IPS-18c (cell line): Measurements from ENCODE around the gene BACH1.
A peak's percentile ranks its signal among the peaks of the same experiment; 100 is the strongest.
"Not testable (repeated sequence)": the region's sequence is repeated elsewhere in the genome, so short reads cannot be mapped to it uniquely, and the experiment has no call there.

Experiments
- H3K4me3 ChIP-seq: 2 replicates; pipeline ENCODE4 v1.7.0; 2013; ENCODE audit warnings: low read depth, mild to moderate bottlenecking, low read length, moderate library complexity; ENCODE audit not compliant: insufficient read depth
- H3K9me3 ChIP-seq: one replicate; pipeline ENCODE4 v1.6.1; 2013; ENCODE audit warnings: mild to moderate bottlenecking, low read length, moderate library complexity; ENCODE audit not compliant: control insufficient read depth, insufficient read depth

BACH1 gene

GRCh38 chr21:29281801-29282200, 16.9 kb upstream of the BACH1 start:
- H3K9me3 ChIP-seq, H3K4me3 ChIP-seq: not testable (repeated sequence)

- no peak overlapping the region for H3K4me3 ChIP-seq
- no peaks in the 10 kb centered on the region for H3K9me3 ChIP-seq
These were observed 11.3 kb upstream of the BACH1 start for GRCh38 chr21:29287383-29287782.

DNA sequence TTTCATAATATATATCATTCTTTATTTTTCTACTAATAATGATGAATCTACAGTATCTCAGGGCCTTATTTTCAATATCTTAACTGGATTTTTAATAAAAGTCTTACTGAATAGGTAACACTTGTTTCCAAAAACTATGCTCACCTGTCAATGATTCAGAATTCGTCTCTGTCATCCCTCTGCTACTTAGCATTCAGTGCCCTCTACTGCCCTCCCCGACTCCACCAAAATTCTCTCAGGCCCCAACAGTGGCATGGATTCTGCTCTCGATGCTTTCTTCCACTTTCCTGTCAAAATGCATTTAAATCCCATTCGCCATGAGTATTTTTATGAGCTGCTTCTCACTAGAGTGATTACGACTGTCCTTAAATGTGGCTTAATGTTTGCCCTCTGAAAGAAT, 10.5 kb upstream of the BACH1 start:
- Histone ChIP-seq H3K9me3 (no peaks in the 10 kb centered on the region), H3K4me3 (no peak overlapping the region)

- Histone ChIP-seq H3K9me3 (no peaks in the 10 kb centered on the region), H3K4me3 (no peak overlapping the region)
These were observed 9.4 kb upstream of the BACH1 start for GRCh38 chr21:29289317-29289716.

- Histone ChIP-seq H3K4me3 (no peak overlapping the region), H3K9me3 (no peaks in the 10 kb centered on the region)
These were observed 8.5 kb upstream of the BACH1 start for GRCh38 chr21:29290240-29290639.

DNA sequence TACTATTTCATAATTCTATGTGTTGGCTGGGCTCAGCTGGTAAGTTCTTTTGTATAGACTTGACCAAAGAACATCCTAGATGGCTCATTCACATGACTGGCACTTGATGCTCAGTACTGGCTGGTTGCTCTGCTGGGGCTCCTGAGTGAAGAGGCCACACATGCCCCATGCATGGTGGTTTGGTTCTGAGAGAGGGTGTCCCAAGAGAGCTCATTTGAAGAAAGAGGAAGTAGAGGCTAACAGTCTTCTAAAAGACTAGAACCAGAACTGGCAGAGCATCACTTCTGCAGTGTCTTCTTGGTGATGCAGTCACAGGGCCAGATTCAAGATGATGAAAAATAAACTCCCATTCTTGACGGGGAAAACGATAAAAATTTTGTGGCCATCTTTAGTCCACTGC, 5.2 kb upstream of the BACH1 start:
- H3K4me3 ChIP-seq = no peak overlapping the region
- H3K9me3 ChIP-seq = no peaks in the 10 kb centered on the region

GRCh38 chr21:29295066-29295650, 3.6 kb upstream of the BACH1 start:
- Histone ChIP-seq H3K9me3 (no peaks in the 10 kb centered on the region), H3K4me3 (no peak overlapping the region)

GRCh38 chr21:29296446-29296845, 2.3 kb upstream of the BACH1 start:
- no peak overlapping the region for H3K4me3 ChIP-seq
- no peaks in the 10 kb centered on the region for H3K9me3 ChIP-seq

- H3K4me3 ChIP-seq = peak overlapping the region; percentile 56
- H3K9me3 ChIP-seq = no peaks in the 10 kb centered on the region
These were observed 1.0 kb upstream of the BACH1 start for GRCh38 chr21:29297483-29298347.

- H3K9me3 ChIP-seq = no peaks in the 10 kb centered on the region
- H3K4me3 ChIP-seq = peak overlapping the region; percentile 90
These were observed 559 bp downstream of the BACH1 start for GRCh38 chr21:29299046-29299915.

- no peaks in the 10 kb centered on the region for H3K9me3 ChIP-seq
These were observed 1.4 kb downstream of the BACH1 start for GRCh38 chr21:29299916-29300806.

GRCh38 chr21:29300807-29301138, 2.1 kb downstream of the BACH1 start:
- Histone ChIP-seq H3K9me3 (no peaks in the 10 kb centered on the region), H3K4me3 (no peak overlapping the region)

More at GRCh38 chr21:29299916-29300806, 1.4 kb downstream of the BACH1 start:
- peak overlapping the region; percentile 90 for H3K4me3 ChIP-seq

DNA sequence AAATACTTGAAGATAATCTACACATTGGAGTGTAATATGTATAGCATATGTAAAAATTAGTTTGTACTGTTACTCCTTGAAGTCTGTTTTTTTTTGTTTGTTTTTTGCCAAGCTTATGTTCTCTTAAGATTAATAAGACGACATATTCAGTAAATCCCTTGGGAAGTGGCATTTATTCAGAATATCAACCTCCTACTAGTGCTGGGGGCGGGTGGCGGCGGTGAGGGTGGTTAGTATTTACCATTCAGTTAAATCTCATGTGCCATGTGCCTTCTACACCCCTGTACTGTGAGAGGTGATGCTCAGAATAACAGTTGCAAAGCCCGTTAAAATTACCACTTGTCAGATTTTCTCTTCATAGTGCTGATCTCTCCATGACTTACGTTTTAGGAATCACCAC, 3.0 kb downstream of the BACH1 start:
- Histone ChIP-seq H3K9me3 (no peaks in the 10 kb centered on the region), H3K4me3 (no peak overlapping the region)

DNA sequence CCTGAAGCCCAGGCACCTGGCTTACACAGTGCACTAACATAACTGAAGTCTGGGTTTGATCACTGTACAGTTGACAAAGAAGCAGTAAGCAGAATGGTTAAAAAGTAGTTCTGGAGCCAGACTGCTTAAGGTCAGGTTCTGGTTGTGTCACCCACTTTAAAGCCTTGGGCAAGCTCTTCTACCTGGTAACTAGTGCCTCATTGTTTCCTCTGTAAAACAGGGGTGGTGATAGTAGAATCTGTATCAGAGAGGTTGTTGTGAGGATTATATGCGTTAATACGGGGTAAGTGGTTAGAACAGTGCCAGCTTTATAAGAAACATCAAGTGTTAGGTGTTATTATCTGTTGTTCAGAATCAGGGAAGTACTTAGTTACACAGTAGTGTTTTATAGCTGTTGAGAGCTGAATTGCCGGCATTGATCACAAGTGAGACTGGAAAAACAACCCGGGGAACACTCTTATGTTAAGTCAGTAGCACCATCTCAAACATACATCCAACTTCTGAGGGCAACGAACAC, 3.7 kb downstream of the BACH1 start:
- Histone ChIP-seq H3K9me3 (no peaks in the 10 kb centered on the region), H3K4me3 (no peak overlapping the region)

- Histone ChIP-seq H3K9me3 (no peaks in the 10 kb centered on the region), H3K4me3 (no peak overlapping the region)
These were observed 4.6 kb downstream of the BACH1 start for GRCh38 chr21:29303288-29303687.

DNA sequence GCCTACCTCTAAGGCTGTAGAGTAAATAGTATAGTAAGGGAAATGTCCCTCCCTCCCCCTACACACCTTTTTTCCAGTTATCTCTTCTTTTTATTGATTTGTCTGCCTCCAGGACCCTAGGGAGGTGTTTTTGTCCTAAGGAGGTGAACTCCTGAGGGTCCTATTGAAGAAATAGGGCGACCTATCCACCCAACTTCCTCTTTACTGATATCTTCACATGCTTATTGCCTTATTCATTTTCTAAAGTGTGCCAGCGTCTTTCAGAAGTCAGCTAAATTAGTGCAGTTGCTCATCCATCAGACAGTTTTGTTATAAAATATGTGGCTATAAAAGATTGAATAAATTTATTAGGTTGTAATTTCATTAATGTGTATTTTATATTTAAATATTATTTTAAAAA, 5.9 kb downstream of the BACH1 start:
- no peaks in the 10 kb centered on the region for H3K9me3 ChIP-seq
- H3K4me3 ChIP-seq = no peak overlapping the region

GRCh38 chr21:29305068-29305467, 6.3 kb downstream of the BACH1 start:
- no peak overlapping the region for H3K4me3 ChIP-seq
- no peaks in the 10 kb centered on the region for H3K9me3 ChIP-seq
